H1 (cell line): ENCODE data around the gene SMYD5. TPM values are rescaled to one million over a fixed set of nuclear protein-coding genes. Genes with fewer than 3 reads are reported as not detected.

Experiments used
- CHD7 ChIP-seq: fragments of 300-600 bp; sonication (generic); IDR thresholded peaks from 2 replicates; pipeline ENCODE4 v1.7.1; 2012; ENCODE audit warnings: low read length, moderate library complexity, mild to moderate bottlenecking, inconsistent platforms; ENCODE audit not compliant: insufficient replicate concordance
- SP1 ChIP-seq: IDR thresholded peaks from 2 replicates; pipeline ENCODE4 v1.6.1; 2011; ENCODE audit warnings: low read depth, low read length
- SRF ChIP-seq: IDR thresholded peaks from 2 replicates; pipeline ENCODE4 v1.6.1; 2011; ENCODE audit warnings: mild to moderate bottlenecking, low read depth, low read length, moderate library complexity
- TBP ChIP-seq: IDR thresholded peaks from 2 replicates; pipeline ENCODE4 v1.6.1; 2011; ENCODE audit warnings: low read depth, low read length, improper control_type of control experiment
- polyA plus RNA-seq, 7 experiments: library from polyadenylated mRNA; depleted of rRNA in 3 of 7; stranded (reverse) in 5 of 7; unstranded in 2 of 7; fragments of >200 nt in 5 of 7; fragments of 200-250 nt in 2 of 7; gene quantifications; 1 replicate in 5 of 7; 2 replicates in 1 of 7; 4 replicates in 1 of 7; pipeline versions ENCODE4 v1.2.1 to v1.2.3, GENCODE V29; 2011 to 2013; ENCODE audit warnings: missing spikeins in 2 of 7, mixed read lengths in 2 of 7
- total RNA-seq: library from RNA; stranded (reverse); fragmentation: NEBNext Ultra II Directional; extraction: Animal tissue kit (Norgen Biotek cat#: 25700); gene quantifications from 2 replicates; pipeline ENCODE4 v1.2.1, GENCODE V29; 2021

Gene SMYD5
- total and polyA plus RNA-seq, 2 of the 8 experiments (the other 6 are each of a cell fraction or from before 2014, with no cell fraction given) = 35.2 to 56.7 TPM

- TF ChIP-seq CHD7 (no peak), TBP (no peak), SRF (no peak), SP1 (no peak)
- TF ChIP-seq, all 59 proteins: peak for 0
Observed at GRCh38 chr2:73218298-73218697, 4.3 kb downstream of the SMYD5 start (continued).
